HL-60 (cell line): ENCODE data around the gene LSMEM2.

Experiments used
- DNase-seq, 2 experiments: peaks; one replicate each; pipeline ENCODE4 v3.0.0-alpha.2; 2010 to 2020; ENCODE audit warnings: low read depth in 1 of 2, low spot score in 1 of 2
- H3K27ac ChIP-seq: fragments of 250-450 bp; sonication (Bioruptor Pico); replicated peaks from 2 replicates; pipeline ENCODE4 v1.5.1; 2020; ENCODE audit warnings: mild to moderate bottlenecking, moderate library complexity
- H3K27me3 ChIP-seq: fragments of 250-450 bp; sonication (Bioruptor Pico); 2 replicates; pipeline ENCODE4 v1.5.1; 2021; ENCODE audit warnings: mild to moderate bottlenecking, moderate library complexity; ENCODE audit not compliant: insufficient read depth, poor library complexity, severe bottlenecking
- H3K4me3 ChIP-seq: replicated peaks from 2 replicates; pipeline ENCODE4 v1.5.1; 2011; ENCODE audit warnings: mild to moderate bottlenecking, control low read depth, low read length; ENCODE audit not compliant: insufficient read depth
- GABPA ChIP-seq: IDR thresholded peaks from 2 replicates; pipeline ENCODE4 v1.6.1; 2012; ENCODE audit warnings: low read depth
- POLR2AphosphoS5 ChIP-seq: IDR thresholded peaks from 2 replicates; pipeline ENCODE4 v1.6.1; 2012; ENCODE audit warnings: low read depth
- SPI1 ChIP-seq: IDR thresholded peaks from 2 replicates; pipeline ENCODE4 v1.6.1; 2012; ENCODE audit warnings: low read depth, mild to moderate bottlenecking, borderline replicate concordance
- TF ChIP-seq, protein P1 (sequence below): IDR thresholded peaks from one replicate; pipeline ENCODE4 v1.5.1; 2011; ENCODE audit warnings: low read length, control low read depth, inconsistent platforms; ENCODE audit not compliant: insufficient read depth
- TF ChIP-seq, protein P2 (sequence below): IDR thresholded peaks from 2 replicates; pipeline ENCODE4 v1.6.1; 2012; ENCODE audit warnings: low read depth; ENCODE audit not compliant: insufficient replicate concordance

The LSMEM2 gene

DNA sequence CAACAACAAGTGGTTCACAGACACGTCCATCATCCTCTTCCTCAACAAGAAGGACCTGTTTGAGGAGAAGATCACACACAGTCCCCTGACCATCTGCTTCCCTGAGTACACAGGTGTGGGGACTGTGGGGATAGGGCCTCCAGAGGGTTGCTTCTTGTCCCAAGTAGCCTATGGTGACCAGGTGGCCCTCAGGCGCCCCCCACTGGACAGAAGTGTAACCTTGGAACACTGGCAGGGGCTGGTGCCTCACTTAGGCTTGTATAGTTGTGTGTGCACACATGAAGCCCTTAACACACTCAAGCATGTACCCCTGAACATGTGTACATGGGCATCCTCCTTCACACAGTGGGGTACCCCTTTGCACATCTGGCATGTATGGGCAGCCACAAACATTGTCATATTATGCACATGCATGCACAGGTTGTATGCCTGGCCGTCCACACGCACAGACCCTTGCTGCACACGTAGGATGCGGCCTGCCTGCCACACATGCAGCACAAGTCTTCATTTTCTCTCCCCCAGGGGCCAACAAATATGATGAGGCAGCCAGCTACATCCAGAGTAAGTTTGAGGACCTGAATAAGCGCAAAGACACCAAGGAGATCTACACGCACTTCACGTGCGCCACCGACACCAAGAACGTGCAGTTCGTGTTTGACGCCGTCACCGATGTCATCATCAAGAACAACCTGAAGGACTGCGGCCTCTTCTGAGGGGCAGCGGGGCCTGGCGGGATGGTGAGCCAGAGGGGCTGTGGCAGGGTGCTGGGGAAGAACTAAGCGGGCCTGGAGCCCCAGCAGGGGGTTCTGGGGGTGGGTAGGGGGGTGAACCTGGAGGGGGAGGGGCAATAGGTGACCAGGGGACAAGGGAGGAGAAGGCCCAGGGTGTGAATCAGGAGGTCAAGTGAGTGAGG, 21.7 kb upstream of the LSMEM2 start:
- peak; percentile 39 for TF ChIP-seq POLR2AphosphoS5
- TF ChIP-seq, protein P1, sequence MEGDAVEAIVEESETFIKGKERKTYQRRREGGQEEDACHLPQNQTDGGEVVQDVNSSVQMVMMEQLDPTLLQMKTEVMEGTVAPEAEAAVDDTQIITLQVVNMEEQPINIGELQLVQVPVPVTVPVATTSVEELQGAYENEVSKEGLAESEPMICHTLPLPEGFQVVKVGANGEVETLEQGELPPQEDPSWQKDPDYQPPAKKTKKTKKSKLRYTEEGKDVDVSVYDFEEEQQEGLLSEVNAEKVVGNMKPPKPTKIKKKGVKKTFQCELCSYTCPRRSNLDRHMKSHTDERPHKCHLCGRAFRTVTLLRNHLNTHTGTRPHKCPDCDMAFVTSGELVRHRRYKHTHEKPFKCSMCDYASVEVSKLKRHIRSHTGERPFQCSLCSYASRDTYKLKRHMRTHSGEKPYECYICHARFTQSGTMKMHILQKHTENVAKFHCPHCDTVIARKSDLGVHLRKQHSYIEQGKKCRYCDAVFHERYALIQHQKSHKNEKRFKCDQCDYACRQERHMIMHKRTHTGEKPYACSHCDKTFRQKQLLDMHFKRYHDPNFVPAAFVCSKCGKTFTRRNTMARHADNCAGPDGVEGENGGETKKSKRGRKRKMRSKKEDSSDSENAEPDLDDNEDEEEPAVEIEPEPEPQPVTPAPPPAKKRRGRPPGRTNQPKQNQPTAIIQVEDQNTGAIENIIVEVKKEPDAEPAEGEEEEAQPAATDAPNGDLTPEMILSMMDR: peak; percentile 39
- TF ChIP-seq SPI1: no peak
- TF ChIP-seq GABPA: no peak
- TF ChIP-seq, protein P2, sequence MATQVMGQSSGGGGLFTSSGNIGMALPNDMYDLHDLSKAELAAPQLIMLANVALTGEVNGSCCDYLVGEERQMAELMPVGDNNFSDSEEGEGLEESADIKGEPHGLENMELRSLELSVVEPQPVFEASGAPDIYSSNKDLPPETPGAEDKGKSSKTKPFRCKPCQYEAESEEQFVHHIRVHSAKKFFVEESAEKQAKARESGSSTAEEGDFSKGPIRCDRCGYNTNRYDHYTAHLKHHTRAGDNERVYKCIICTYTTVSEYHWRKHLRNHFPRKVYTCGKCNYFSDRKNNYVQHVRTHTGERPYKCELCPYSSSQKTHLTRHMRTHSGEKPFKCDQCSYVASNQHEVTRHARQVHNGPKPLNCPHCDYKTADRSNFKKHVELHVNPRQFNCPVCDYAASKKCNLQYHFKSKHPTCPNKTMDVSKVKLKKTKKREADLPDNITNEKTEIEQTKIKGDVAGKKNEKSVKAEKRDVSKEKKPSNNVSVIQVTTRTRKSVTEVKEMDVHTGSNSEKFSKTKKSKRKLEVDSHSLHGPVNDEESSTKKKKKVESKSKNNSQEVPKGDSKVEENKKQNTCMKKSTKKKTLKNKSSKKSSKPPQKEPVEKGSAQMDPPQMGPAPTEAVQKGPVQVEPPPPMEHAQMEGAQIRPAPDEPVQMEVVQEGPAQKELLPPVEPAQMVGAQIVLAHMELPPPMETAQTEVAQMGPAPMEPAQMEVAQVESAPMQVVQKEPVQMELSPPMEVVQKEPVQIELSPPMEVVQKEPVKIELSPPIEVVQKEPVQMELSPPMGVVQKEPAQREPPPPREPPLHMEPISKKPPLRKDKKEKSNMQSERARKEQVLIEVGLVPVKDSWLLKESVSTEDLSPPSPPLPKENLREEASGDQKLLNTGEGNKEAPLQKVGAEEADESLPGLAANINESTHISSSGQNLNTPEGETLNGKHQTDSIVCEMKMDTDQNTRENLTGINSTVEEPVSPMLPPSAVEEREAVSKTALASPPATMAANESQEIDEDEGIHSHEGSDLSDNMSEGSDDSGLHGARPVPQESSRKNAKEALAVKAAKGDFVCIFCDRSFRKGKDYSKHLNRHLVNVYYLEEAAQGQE: no peak
- H3K27me3 ChIP-seq: no peaks in the 10 kb centered on the region
- DNase-seq: peak; percentile 16 to 55
- H3K4me3 ChIP-seq: no peak overlapping the region
- H3K27ac ChIP-seq: no peak overlapping the region

DNA sequence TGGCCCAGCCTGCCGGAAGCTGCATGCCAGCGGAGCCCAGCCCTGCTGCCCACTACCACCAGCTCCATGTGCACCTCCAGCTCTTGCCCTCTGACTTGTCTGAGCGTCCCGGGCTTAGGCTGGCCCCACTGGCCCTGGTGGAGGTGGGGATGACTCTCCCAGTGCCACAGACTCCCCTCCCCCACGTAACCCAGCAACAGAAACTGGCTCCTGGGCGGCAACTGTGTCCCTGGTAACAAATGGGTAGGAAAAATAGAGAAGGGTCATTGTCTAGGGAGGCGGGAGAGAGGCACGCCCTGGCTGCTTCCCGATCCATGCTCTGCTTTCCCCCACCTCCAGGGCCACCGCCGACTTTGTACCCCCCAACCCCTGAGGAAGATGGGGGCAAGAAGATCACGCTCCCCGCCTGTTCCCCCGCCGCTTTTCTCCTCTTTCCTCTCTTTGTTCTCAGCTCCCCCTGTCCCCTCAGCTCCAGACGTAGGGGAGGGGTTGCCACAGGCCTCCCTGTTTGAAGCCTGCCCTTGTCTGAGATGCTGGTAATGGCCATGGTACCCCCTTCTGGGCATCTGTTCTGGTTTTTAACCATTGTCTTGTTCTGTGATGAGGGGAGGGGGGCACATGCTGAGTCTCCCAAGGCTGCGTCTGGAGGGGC, 20.7 kb upstream of the LSMEM2 start:
- no peaks in the 10 kb centered on the region for H3K27me3 ChIP-seq
- TF ChIP-seq, protein P1: no peak
- TF ChIP-seq POLR2AphosphoS5 (no peak), SPI1 (no peak)
- TF ChIP-seq, protein P2: no peak
- no peak for DNase-seq
- no peak overlapping the region for H3K27ac ChIP-seq
- H3K4me3 ChIP-seq: no peak overlapping the region

DNA sequence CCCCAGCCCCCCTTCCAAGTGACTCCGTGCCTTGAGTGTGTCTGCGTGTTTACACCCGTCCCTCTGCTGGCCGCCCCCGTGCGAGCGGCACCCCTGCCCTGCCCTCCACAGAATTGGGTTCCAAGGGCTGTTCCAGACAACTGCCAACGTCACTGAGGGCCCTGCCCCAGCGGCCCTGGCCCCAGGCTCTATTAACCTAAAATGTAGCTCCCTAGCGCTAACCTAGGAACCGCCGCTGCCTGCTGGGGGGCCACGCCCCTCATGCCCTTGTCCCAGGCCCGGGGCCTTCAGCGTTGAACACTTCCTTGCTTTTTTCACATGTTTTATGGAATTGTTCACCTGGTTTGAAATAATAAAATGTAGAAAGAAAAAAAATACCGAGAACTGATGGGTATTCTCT, 19.9 kb upstream of the LSMEM2 start:
- TF ChIP-seq SPI1 (no peak), GABPA (no peak), POLR2AphosphoS5 (no peak)
- TF ChIP-seq, protein P2: no peak
- TF ChIP-seq, protein P1: no peak
- DNase-seq: peak in 1 of 2 experiments; percentile 16
- Histone ChIP-seq H3K27me3 (no peaks in the 10 kb centered on the region), H3K4me3 (no peak overlapping the region), H3K27ac (no peak overlapping the region)
